GM12878 (cell line): ENCODE results near the gene CCNJ. TPM values are rescaled to one million over a fixed set of nuclear protein-coding genes. Genes with fewer than 3 reads are reported as not detected.

ENCODE experiments used
- ATAC-seq: fragments of 200-7000 bp; cut with Tn5 transposase; 3 replicates; pipeline ENCODE4 v1.9.1; 2020; ENCODE audit warnings: mild to moderate bottlenecking, moderate library complexity
- BruUV-seq: library from RNA; stranded (reverse); fragments of 400-500 nt; replicated peaks from 2 replicates; lab custom pipeline; 2021; lab: Mats Ljungman, UMichigan
- CTCF ChIA-PET: fragments of 300-600 bp; sonication (Branson Sonifier 250); formaldehyde crosslinking; extraction: SDS; loops from one replicate; lab custom pipeline; 2021; ENCODE audit warnings: inconsistent platforms; lab: Yijun Ruan, JAX
- POLR2A ChIA-PET: fragments of 350-600 bp; formaldehyde crosslinking; extraction: SDS; loops from one replicate; lab custom pipeline; 2021; ENCODE audit warnings: inconsistent platforms; lab: Charles Lee
- RAD21 ChIA-PET: fragments of 300-600 bp; sonication (Branson Sonifier 250); formaldehyde crosslinking; loops from one replicate; lab custom pipeline; 2023; ENCODE audit warnings: antibody characterized with exemption; ENCODE audit not compliant: unreplicated experiment; lab: Charles Lee
- SMC1A ChIA-PET: fragments of 300-600 bp; sonication (Branson Sonifier 250); formaldehyde crosslinking; loops from one replicate; lab custom pipeline; 2023; ENCODE audit not compliant: unreplicated experiment, uncharacterized antibody; lab: Charles Lee
- DNase-seq: peaks from one replicate; pipeline ENCODE4 v3.0.0-alpha.2; 2011; ENCODE audit warnings: low read depth, low spot score
- FAIRE-seq: peaks from 3 replicates; lab custom pipeline; 2011; peaks lifted over from hg19 to GRCh38; lab: Jason Lieb, UNC
- H2AFZ ChIP-seq: 2 replicates; pipeline ENCODE4 v1.6.0; 2011; ENCODE audit warnings: low read depth, low read length, control low read depth; ENCODE audit not compliant: control insufficient read depth
- H3K27ac ChIP-seq: 2 replicates; pipeline ENCODE4 v1.5.1; 2011; ENCODE audit warnings: control low read depth; ENCODE audit not compliant: control insufficient read depth, insufficient read depth
- H3K27me3 ChIP-seq, 2 experiments: replicated peaks in 1 of 2; 2 replicates each; pipeline versions ENCODE4 v1.6.0 to v1.6.1; 2011; ENCODE audit warnings: low read length in 1 of 2; ENCODE audit not compliant: control insufficient read depth in 2 of 2, insufficient read depth in 2 of 2
- H3K36me3 ChIP-seq, 2 experiments: 2 replicates each; pipeline ENCODE4 v1.5.1; 2011; ENCODE audit warnings: low read length in 1 of 2; ENCODE audit not compliant: control insufficient read depth in 2 of 2, insufficient read depth in 2 of 2
- H3K4me1 ChIP-seq: 2 replicates; pipeline ENCODE4 v1.6.1; 2011; ENCODE audit warnings: mild to moderate bottlenecking, low read length, moderate library complexity, mixed read lengths; ENCODE audit not compliant: control insufficient read depth, insufficient read depth
- H3K4me2 ChIP-seq: 2 replicates; pipeline ENCODE4 v1.6.0; 2011; ENCODE audit warnings: control low read depth; ENCODE audit not compliant: control insufficient read depth, insufficient read depth
- H3K4me3 ChIP-seq: fragments of 200-600 bp; sonication (generic); 2 replicates; pipeline ENCODE4 v1.5.1; 2016
- H3K79me2 ChIP-seq: 2 replicates; pipeline ENCODE4 v1.6.0; 2011; ENCODE audit warnings: low read length; ENCODE audit not compliant: control insufficient read depth, insufficient read depth
- H3K9ac ChIP-seq: 2 replicates; pipeline ENCODE4 v1.8.0; 2011; ENCODE audit warnings: low read length, control low read depth, mixed read lengths; ENCODE audit not compliant: control insufficient read depth, insufficient read depth
- H3K9me3 ChIP-seq: replicated peaks from 3 replicates; pipeline ENCODE4 v1.5.1; 2011; ENCODE audit warnings: mild to moderate bottlenecking, low read length; ENCODE audit not compliant: control insufficient read depth, insufficient read depth
- H4K20me1 ChIP-seq: 2 replicates; pipeline ENCODE4 v1.6.0; 2011; ENCODE audit not compliant: control insufficient read depth, insufficient read depth
- BACH1 ChIP-seq: fragments of 450-650 bp; IDR thresholded peaks from 2 replicates; pipeline ENCODE4 v1.6.1; 2017; ENCODE audit warnings: mild to moderate bottlenecking, borderline replicate concordance
- BMI1 ChIP-seq: fragments of 450-650 bp; IDR thresholded peaks from 2 replicates; pipeline ENCODE4 v1.6.1; 2016; ENCODE audit warnings: mild to moderate bottlenecking, moderate library complexity, borderline replicate concordance
- ESRRA ChIP-seq: IDR thresholded peaks from 2 replicates; pipeline ENCODE4 v1.6.1; 2012; ENCODE audit warnings: mild to moderate bottlenecking, low read length, improper control_type of control experiment
- GABPA ChIP-seq: IDR thresholded peaks from 2 replicates; pipeline ENCODE4 v1.6.1; 2014; ENCODE audit warnings: antibody characterized with exemption, low read depth, mild to moderate bottlenecking, inconsistent platforms
- HCFC1 ChIP-seq: fragments of 150-350 bp; IDR thresholded peaks from 2 replicates; pipeline ENCODE4 v1.6.1; 2014; ENCODE audit warnings: low read length
- MYB ChIP-seq: fragments of 150-350 bp; IDR thresholded peaks from 2 replicates; pipeline ENCODE4 v1.6.1; 2014; ENCODE audit warnings: mild to moderate bottlenecking, low read depth, low read length, borderline replicate concordance
- POLR2AphosphoS5 ChIP-seq: IDR thresholded peaks from 2 replicates; pipeline ENCODE4 v1.6.1; 2011; ENCODE audit warnings: mild to moderate bottlenecking, low read length, inconsistent platforms
- RB1 ChIP-seq: fragments of 450-650 bp; formaldehyde crosslinking; IDR thresholded peaks from 2 replicates; pipeline ENCODE4 v1.6.1; 2017; ENCODE audit warnings: mild to moderate bottlenecking, borderline replicate concordance
- RUNX3 ChIP-seq: IDR thresholded peaks from 2 replicates; pipeline ENCODE4 v1.6.1; 2012; ENCODE audit warnings: low read length, inconsistent platforms
- WRNIP1 ChIP-seq: IDR thresholded peaks from 2 replicates; pipeline ENCODE4 v1.6.1; 2011; ENCODE audit warnings: low read depth, low read length, improper control_type of control experiment, borderline replicate concordance
- WGBS: methylation state at CpG from one replicate; pipeline ENCODE4 v1.1.6; 2016; ENCODE audit warnings: low lambda C conversion rate; ENCODE audit not compliant: insufficient replicate concordance, insufficient coverage; ENCODE audit errors: missing lambda C conversion rate; 5-methylcytosine and 5-hydroxymethylcytosine counted together
- in situ Hi-C: fragments of 300-500 bp; cut with MboI; formaldehyde crosslinking; loops from 9 replicates; pipeline ENCODE4 v1.14.3; 2018; ENCODE audit warnings: mixed read lengths
- intact Hi-C: fragments of 100-400 bp; cut with micrococcal nuclease; formaldehyde crosslinking; loops from one replicate; pipeline ENCODE4 v1.14.2; 2022; ENCODE audit not compliant: unreplicated experiment
- polyA plus RNA-seq, 11 experiments: library from polyadenylated mRNA; depleted of rRNA in 4 of 11; unstranded in 6 of 11; stranded (reverse) in 5 of 11; fragments of >200 nt; fragmentation: Nextera tagmentation in 4 of 11; fragmentation: Illumina TruSeq in 1 of 11; extraction: Ambion mirVana in 4 of 11; extraction: Trizol in 1 of 11; gene quantifications; 1 replicate in 1 of 11; 2 replicates in 10 of 11; pipeline versions ENCODE4 v1.2.1 to v1.2.3, GENCODE V29; 2011 to 2016; ENCODE audit warnings: inconsistent platforms in 2 of 11, missing spikeins in 2 of 11, low read depth in 1 of 11
- total RNA-seq, 4 experiments: library from RNA; depleted of rRNA in 3 of 4; stranded (reverse); fragments of >200 nt in 3 of 4; fragmentation: Illumina TruSeq in 1 of 4; extraction: Trizol in 1 of 4; gene quantifications; 2 replicates each; pipeline versions ENCODE4 v1.2.1 to v1.2.3, GENCODE V29; 2013 to 2021
- TF ChIP-seq, protein P1 (sequence below): fragments of 450-650 bp; formaldehyde crosslinking; IDR thresholded peaks from 2 replicates; pipeline ENCODE4 v1.4.0; 2022; ENCODE audit warnings: mild to moderate bottlenecking, moderate library complexity

The CCNJ gene
- total and polyA plus RNA-seq, 10 of the 15 experiments (the other 5 are each of a cell fraction or from before 2014, with no cell fraction given), result 0.56 to 8.8 (median 6.6) TPM

DNA sequence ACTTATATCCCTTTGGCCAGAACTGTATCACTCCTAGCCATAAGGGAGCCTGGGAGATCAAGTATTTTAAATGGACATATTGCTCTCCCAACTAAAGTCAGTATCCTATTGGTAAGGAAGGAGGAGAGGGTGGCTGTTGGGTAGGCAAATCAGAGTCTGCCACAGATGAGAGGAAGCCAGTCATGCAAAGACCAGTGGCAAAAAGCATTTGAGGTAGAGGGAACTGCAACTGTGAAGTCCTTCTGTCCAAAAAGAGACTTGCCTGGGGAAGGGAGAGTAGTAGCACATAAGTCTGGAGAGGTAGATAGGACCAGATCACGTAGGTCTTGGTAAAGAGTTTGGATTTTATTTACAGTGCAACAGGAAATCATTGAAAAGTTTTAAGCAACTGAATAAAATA, 8.8 kb upstream of the CCNJ start (continued):
- TF ChIP-seq BMI1, result no peak
- TF ChIP-seq GABPA, result no peak
- TF ChIP-seq, protein P1, sequence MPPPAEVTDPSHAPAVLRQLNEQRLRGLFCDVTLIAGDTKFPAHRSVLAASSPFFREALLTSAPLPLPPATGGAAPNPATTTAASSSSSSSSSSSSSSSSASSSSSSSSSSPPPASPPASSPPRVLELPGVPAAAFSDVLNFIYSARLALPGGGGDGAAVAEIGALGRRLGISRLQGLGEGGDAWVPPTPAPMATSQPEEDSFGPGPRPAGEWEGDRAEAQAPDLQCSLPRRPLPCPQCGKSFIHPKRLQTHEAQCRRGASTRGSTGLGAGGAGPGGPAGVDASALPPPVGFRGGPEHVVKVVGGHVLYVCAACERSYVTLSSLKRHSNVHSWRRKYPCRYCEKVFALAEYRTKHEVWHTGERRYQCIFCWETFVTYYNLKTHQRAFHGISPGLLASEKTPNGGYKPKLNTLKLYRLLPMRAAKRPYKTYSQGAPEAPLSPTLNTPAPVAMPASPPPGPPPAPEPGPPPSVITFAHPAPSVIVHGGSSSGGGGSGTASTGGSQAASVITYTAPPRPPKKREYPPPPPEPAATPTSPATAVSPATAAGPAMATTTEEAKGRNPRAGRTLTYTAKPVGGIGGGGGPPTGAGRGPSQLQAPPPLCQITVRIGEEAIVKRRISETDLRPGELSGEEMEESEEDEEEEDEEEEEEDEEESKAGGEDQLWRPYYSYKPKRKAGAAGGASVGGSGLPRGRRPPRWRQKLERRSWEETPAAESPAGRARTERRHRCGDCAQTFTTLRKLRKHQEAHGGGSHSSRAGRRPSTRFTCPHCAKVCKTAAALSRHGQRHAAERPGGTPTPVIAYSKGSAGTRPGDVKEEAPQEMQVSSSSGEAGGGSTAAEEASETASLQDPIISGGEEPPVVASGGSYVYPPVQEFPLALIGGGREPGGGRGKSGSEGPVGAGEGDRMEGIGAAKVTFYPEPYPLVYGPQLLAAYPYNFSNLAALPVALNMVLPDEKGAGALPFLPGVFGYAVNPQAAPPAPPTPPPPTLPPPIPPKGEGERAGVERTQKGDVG (CRISPR knock-in tag), result no peak
- TF ChIP-seq BACH1, result no peak
- TF ChIP-seq WRNIP1, result no peak
- TF ChIP-seq POLR2AphosphoS5, result no peak
- no peak for TF ChIP-seq RB1
- TF ChIP-seq ESRRA, result no peak
- no peak for TF ChIP-seq MYB

DNA sequence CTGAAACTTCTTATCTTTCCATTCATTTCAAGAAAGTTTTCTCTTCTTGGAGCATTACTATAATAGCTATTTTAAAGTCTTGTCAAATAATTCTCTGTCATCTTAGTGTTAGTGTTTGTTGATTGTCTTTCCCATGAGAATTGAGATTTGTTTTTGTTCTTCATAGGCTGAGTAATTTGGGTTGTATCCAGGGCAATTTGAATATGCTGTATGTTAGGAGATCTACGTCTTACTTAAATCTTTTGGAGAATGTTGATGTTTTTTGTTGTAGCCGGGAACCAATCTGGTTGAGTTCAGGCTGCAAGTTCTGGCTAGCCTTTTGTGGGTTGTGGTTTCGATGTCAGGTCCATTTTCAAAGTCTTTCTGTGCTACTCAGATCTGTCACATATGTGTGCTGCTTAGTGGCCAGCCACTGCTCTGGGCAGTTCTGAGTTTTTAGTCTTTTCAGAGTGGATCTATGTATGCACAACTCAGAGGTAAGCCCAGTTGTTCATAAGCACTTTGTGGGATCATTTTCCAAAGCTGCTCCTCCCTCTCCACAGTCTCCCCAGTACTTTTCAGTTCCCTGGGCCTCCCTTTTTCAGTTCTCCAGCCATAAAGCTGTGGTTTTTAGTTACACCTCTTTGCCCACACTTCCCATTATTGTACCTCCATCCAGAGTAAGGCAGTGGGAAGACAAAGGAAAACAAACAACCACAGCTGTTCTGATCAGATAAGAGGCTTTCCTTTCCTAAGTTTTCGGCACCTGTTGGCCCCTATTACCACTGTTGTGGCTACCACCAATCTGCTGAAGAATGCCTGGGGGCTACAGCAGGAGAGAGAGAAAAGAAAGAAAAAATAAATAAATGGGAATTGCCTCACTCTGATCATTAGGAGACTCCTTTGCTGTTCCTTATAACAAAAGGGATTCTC, 4.7 kb upstream of the CCNJ start:
- Histone ChIP-seq H3K9ac (no peak overlapping the region), H3K27me3 (no peaks in the 10 kb centered on the region), H4K20me1 (no peaks in the 10 kb centered on the region), H3K4me2 (no peak overlapping the region), H3K36me3 (no peaks in the 10 kb centered on the region), H2AFZ (no peak overlapping the region), H3K4me3 (no peak overlapping the region), H3K27ac (no peak overlapping the region), H3K9me3 (no peaks in the 10 kb centered on the region), H3K4me1 (peaks cover 6% of the 10 kb centered on the region), H3K79me2 (peaks cover 8% of the 10 kb centered on the region)
- ChIA-PET SMC1A (interaction anchor here (0.7 to 1.2 kb wide), 3 partner anchors 19 to 37 kb away, joined by 3 read pairs; no protein-coding TSS in a partner anchor), CTCF (no interaction called here), RAD21 (interaction anchor here (1.1 to 1.2 kb wide), 2 partner anchors 22 to 345 kb away, joined by 4 read pairs; partner anchors contain the start of gene TCTN3), POLR2A (no interaction called here)
- no TSS peak for BruUV-seq
- WGBS, result 92% methylated on average over 4 of the region's 4 CpGs
- intact Hi-C loops (no loop called here), in situ Hi-C loops (no loop called here)
- DNase-seq (no peak), FAIRE-seq (no peak), ATAC-seq (no peak)
- TF ChIP-seq RUNX3 (0 out of 2 replicates have a peak, but pooled peaks have one; percentile 17), HCFC1 (no peak)
